SK-N-MC (cell line): Measurements from ENCODE around the gene TTC17.
A peak's percentile ranks its signal among the peaks of the same experiment; 100 is the strongest.
"Not testable (repeated sequence)": the region's sequence is repeated elsewhere in the genome, so short reads cannot be mapped to it uniquely, and the experiment has no call there.

ENCODE experiments used
- DNase-seq: peaks from one replicate; pipeline ENCODE4 v3.0.0-alpha.2; 2011; ENCODE audit warnings: low read depth, low spot score
- H3K27ac ChIP-seq: fragments of 200-600 bp; sonication (generic); 2 replicates; pipeline ENCODE4 v1.5.1; 2016; ENCODE audit warnings: mixed run types
- H3K36me3 ChIP-seq: fragments of 200-600 bp; sonication (generic); 2 replicates; pipeline ENCODE4 v1.6.1; 2017; ENCODE audit warnings: antibody characterized with exemption, low read length, mixed read lengths; ENCODE audit not compliant: insufficient read depth
- H3K4me3 ChIP-seq: fragments of 200-600 bp; sonication (generic); 2 replicates; pipeline ENCODE4 v1.5.1; 2016
- H3K9ac ChIP-seq: fragments of 200-600 bp; sonication (generic); 2 replicates; pipeline ENCODE4 v1.8.0; 2017; ENCODE audit warnings: mixed run types, mixed read lengths; ENCODE audit not compliant: insufficient read length
- H3K9me3 ChIP-seq: fragments of 200-600 bp; sonication (generic); 2 replicates; pipeline ENCODE4 v1.6.1; 2017; ENCODE audit warnings: low read depth, mild to moderate bottlenecking, antibody characterized with exemption, low read length, moderate library complexity, mixed read lengths
- EZH2 ChIP-seq: fragments of 200-600 bp; sonication (generic); IDR thresholded peaks from one replicate; pipeline ENCODE4 v1.6.1; 2017; ENCODE audit warnings: antibody characterized with exemption
- FOXP2 ChIP-seq: optimal IDR thresholded peaks from 2 replicates; pipeline ENCODE3; 2011; ENCODE audit warnings: mild to moderate bottlenecking, moderate library complexity; ENCODE audit not compliant: insufficient read depth; ENCODE audit errors: extremely low read length, control extremely low read depth
- POLR2AphosphoS5 ChIP-seq: IDR thresholded peaks from 2 replicates; pipeline ENCODE4 v1.6.1; 2012; ENCODE audit warnings: mild to moderate bottlenecking, low read depth, low read length, borderline replicate concordance

Gene TTC17, protein sequence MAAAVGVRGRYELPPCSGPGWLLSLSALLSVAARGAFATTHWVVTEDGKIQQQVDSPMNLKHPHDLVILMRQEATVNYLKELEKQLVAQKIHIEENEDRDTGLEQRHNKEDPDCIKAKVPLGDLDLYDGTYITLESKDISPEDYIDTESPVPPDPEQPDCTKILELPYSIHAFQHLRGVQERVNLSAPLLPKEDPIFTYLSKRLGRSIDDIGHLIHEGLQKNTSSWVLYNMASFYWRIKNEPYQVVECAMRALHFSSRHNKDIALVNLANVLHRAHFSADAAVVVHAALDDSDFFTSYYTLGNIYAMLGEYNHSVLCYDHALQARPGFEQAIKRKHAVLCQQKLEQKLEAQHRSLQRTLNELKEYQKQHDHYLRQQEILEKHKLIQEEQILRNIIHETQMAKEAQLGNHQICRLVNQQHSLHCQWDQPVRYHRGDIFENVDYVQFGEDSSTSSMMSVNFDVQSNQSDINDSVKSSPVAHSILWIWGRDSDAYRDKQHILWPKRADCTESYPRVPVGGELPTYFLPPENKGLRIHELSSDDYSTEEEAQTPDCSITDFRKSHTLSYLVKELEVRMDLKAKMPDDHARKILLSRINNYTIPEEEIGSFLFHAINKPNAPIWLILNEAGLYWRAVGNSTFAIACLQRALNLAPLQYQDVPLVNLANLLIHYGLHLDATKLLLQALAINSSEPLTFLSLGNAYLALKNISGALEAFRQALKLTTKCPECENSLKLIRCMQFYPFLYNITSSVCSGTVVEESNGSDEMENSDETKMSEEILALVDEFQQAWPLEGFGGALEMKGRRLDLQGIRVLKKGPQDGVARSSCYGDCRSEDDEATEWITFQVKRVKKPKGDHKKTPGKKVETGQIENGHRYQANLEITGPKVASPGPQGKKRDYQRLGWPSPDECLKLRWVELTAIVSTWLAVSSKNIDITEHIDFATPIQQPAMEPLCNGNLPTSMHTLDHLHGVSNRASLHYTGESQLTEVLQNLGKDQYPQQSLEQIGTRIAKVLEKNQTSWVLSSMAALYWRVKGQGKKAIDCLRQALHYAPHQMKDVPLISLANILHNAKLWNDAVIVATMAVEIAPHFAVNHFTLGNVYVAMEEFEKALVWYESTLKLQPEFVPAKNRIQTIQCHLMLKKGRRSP

DNA sequence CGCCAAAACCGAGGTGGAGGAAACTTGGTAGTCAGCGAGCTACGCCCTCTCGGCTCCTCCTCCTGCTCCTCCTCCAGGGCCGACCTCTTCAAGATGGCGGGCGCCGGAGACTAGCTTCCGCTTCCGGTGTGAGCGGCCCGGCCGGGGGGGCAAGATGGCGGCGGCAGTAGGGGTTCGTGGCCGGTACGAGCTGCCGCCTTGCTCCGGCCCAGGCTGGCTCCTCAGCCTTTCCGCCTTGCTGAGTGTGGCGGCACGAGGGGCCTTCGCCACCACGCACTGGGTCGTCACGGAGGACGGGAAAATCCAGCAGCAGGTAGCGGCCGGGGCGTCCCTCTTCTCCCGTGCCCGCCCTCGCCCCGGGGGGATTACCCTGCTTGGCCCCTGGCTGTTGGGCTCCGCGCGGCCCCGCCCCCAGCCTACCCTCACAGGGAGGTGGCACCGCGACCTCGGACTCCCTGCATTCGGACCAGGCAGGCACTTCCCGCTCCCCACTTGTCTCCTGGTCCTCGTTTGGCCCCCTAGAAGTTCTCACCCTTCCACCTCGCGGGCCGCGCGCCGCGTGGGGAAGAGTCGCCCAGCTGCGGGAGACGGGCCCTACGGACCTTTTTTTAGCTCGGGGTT is at the start of gene TTC17:
Gene TTC17, plus strand, starts transcription at position 120 of the 621 bp plus-strand sequence. Its CDS starts 35 bp downstream, at position 155.
- no peaks in the 10 kb centered on the region for H3K9me3 ChIP-seq
- TF ChIP-seq POLR2AphosphoS5, result peak; percentile 96
- TF ChIP-seq FOXP2, result no peak
- H3K4me3 ChIP-seq, result peak within 1 kb of the TSS; percentile 90
- H3K9ac ChIP-seq, result peak within 1 kb of the TSS; percentile 94
- peaks cover 11% of the 10 kb centered on the region for H3K36me3 ChIP-seq
- peak; percentile 42 for DNase-seq
- H3K27ac ChIP-seq, result peak within 1 kb of the TSS; percentile 70

DNA sequence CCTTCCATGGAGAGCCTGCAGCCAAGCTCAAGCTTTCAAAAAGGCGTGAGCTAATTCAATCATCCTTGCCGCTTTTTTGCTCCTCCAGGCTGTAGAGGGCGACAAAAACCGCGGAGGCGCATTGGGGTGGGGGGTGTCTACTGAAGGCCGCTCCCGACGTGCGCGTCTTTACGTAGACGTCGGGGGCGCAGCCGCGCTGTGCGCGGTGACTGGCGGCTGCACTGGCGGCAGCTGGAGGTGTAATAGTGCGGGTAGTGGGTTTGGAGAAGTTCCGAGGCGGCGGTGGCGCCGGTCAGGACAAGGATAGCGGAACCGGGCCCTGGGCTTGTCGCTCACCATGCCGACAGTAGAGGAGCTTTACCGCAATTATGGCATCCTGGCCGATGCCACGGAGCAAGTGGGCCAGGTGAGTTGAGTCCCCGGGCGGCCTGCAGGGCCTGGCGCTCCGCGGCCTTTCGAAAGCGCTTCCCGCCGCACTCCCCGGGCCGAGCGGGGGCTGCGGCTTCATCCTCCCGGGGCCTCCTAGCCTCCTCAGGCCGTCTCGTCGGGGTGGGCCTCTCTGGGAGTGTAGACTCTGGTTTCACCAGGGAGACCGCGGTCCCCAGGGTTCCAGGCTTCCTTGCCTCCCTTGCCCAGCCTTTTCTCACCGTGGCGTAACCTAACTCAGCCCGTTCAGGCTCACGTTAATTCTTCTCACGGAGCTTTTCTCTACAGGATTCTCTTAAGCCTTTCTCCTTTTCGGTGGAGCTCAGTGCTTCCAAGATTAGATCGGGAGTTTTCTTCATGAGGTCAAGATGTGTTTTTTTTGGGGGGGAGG is 46.7 kb upstream of the TTC17 start, which contains the start of gene API5:
Gene API5, plus strand, starts transcription at position 206 of the 817 bp plus-strand sequence. Its CDS starts 132 bp downstream, at position 338.
- DNase-seq, result peak; percentile 87
- peak within 1 kb of the TSS; percentile 96 for H3K9ac ChIP-seq
- H3K27ac ChIP-seq, result peak within 1 kb of the TSS; percentile 57; the same call in 1 of the 2 replicates
- H3K4me3 ChIP-seq, result peak within 1 kb of the TSS; percentile 88
- no peaks in the 10 kb centered on the region for H3K9me3 ChIP-seq
- peaks cover under 1% of the 10 kb centered on the region; the same call in 1 of the 2 replicates for H3K36me3 ChIP-seq
- peak; percentile 91 for TF ChIP-seq POLR2AphosphoS5
- TF ChIP-seq EZH2, result no peak
- TF ChIP-seq FOXP2, result no peak

DNA sequence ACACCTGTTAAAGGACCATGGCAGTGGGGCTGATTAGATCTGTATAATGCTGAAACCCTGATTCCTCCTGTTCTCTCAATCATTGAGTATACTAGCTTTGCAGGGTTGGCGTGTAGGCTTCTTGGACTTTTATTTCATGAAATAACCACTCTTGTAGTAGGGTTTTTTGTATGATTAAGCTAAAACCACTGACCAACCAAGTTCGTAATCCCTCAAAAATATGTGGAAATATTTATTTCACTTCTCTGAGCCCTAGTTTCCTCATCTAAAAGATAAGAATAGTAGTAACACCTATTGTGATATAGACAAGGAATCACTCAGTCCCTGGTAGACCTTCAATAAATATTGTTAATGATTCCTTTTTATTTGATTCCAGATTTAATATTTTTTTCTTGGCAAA is 42.8 kb upstream of the TTC17 start:
- Histone ChIP-seq H3K27ac (peak overlapping the region; percentile 64; the same call in 1 of the 2 replicates), H3K9ac (peak overlapping the region; percentile 31), H3K4me3 (no peak overlapping the region), H3K9me3 (no peaks in the 10 kb centered on the region), H3K36me3 (peaks cover 34% of the 10 kb centered on the region)
- no peak for DNase-seq
- TF ChIP-seq POLR2AphosphoS5 (no peak), EZH2 (no peak), FOXP2 (no peak)

DNA sequence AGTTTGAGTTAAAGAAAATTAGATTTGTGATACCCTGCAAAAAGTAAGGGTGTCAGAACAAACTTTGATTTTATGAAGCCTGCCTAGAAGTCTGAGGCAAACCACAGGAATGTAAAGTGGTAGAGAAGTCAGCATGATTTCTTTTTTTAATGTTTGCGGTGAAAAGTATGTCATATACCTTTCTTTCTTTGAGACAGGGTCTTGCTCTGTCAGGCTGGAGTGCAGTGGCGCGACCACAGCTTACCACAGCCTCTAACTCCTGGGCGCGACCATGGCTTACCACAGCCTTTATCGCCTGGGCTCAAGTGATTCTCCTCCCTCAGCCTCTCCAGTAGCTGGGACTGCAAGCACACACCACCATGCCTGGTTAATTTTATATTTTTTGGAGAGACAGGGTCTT is 42.3 kb upstream of the TTC17 start:
- Histone ChIP-seq H3K27ac (peak overlapping the region; percentile 64; the same call in 1 of the 2 replicates), H3K9me3 (no peaks in the 10 kb centered on the region), H3K9ac (peak overlapping the region; percentile 31), H3K36me3 (peaks cover 39% of the 10 kb centered on the region), H3K4me3 (no peak overlapping the region)
- no peak for TF ChIP-seq POLR2AphosphoS5
- no peak for TF ChIP-seq EZH2
- no peak for TF ChIP-seq FOXP2
- no peak for DNase-seq

DNA sequence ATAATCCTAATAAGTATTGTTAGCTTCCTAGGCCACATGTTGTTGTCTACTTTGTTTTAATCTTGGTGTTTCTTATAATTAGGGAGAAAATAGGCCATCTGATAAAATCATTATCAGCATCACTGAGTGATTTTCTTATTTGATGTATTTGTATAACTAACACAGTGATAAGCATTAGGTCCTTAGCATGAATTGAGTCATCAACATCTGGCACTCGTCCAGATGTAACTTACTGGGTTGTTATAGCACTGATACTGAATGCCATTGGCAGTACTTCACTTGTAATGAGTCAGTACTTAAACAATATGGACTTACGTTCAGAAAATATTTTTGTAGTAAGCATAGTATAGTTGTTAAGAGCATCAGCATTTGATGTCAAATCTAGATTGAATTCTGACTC is 30.7 kb upstream of the TTC17 start:
- no peak overlapping the region for H3K4me3 ChIP-seq
- TF ChIP-seq POLR2AphosphoS5 (no peak), EZH2 (no peak), FOXP2 (no peak)
- no peak for DNase-seq
- H3K9ac ChIP-seq, result no peak overlapping the region
- no peak overlapping the region for H3K27ac ChIP-seq
- H3K36me3 ChIP-seq, result peaks cover 94% of the 10 kb centered on the region
- no peaks in the 10 kb centered on the region for H3K9me3 ChIP-seq

DNA sequence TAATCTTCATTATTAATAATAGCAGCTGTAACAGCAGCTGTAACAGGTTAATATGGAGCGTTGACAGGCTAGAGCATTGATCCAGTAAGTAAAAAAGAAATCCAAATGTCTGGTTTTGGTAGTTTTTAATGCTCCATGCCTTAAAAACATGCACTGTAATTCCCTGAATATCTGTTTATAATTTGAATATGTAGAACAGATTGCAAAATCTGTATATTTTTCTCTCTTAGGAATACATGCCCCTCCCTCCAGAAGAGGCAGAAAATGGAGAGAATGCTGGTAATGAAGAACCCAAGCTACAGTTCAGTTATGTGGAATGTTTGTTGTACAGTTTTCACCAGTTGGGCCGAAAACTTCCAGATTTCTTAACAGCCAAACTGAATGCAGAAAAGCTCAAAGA is 30.2 kb upstream of the TTC17 start:
- DNase-seq, result no peak
- TF ChIP-seq EZH2, result no peak
- no peak for TF ChIP-seq POLR2AphosphoS5
- TF ChIP-seq FOXP2, result no peak
- Histone ChIP-seq H3K9ac (no peak overlapping the region), H3K27ac (no peak overlapping the region), H3K4me3 (no peak overlapping the region), H3K9me3 (no peaks in the 10 kb centered on the region), H3K36me3 (peaks cover 94% of the 10 kb centered on the region)

DNA sequence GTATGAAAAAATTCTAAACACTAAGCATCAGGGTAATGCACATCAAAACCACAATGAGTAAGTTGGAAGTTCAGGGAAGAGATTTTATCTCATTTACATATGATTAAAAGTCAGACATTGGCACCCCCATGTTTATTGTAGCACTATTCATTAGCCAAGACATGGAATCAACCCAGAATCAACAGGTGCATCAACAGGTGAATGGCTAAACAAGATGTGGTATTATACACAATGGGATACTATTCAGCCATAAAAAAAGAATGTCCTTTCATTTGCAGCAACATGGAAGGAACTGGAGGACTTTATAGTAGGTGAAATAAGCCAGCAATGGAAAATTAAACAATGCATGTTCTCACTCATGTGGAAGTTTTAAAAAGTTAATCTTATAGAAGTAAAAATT is 17.6 kb upstream of the TTC17 start:
- Histone ChIP-seq H3K4me3 (no peak overlapping the region), H3K36me3 (peaks cover 50% of the 10 kb centered on the region), H3K27ac (no peak overlapping the region)

DNA sequence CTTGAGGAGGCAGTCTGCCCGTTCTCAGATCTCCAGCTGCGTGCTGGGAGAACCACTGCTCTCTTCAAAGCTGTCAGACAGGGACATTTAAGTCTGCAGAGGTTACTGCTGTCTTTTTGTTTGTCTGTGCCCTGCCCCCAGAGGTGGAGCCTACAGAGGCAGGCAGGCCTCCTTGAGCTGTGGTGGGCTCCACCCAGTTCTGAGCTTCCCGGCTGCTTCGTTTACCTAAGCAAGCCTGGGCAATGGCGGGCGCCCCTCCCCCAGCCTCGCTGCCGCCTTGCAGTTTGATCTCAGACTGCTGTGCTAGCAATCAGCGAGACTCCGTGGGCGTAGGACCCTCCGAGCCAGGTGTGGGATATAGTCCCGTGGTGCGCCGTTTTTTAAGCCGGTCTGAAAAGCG is 7.3 kb upstream of the TTC17 start:
- H3K27ac ChIP-seq, DNase-seq, H3K36me3 ChIP-seq, H3K4me3 ChIP-seq, H3K9ac ChIP-seq, H3K9me3 ChIP-seq: not testable (repeated sequence)

More for the DNA sequence above, 17.6 kb upstream of the TTC17 start:
- TF ChIP-seq FOXP2, result no peak
- TF ChIP-seq POLR2AphosphoS5, result no peak
- no peak for TF ChIP-seq EZH2
- no peaks in the 10 kb centered on the region for H3K9me3 ChIP-seq
- no peak for DNase-seq
- no peak overlapping the region for H3K9ac ChIP-seq
